GM06990 (cell line): ENCODE results near the gene DLK1.

Source experiments
- DNase-seq: peaks from one replicate; pipeline ENCODE4 v3.0.0-alpha.2; 2011; ENCODE audit not compliant: insufficient read length; ENCODE audit errors: extremely low read depth
- H3K27me3 ChIP-seq: replicated peaks from 2 replicates; pipeline ENCODE4 v1.6.0; 2011; ENCODE audit warnings: low read length; ENCODE audit not compliant: control insufficient read depth, insufficient read depth
- H3K36me3 ChIP-seq: 2 replicates; pipeline ENCODE4 v1.5.1; 2011; ENCODE audit warnings: low read length; ENCODE audit not compliant: control insufficient read depth, insufficient read depth
- H3K4me3 ChIP-seq: replicated peaks from 2 replicates; pipeline ENCODE4 v1.5.1; 2011; ENCODE audit warnings: low read depth, mild to moderate bottlenecking, control low read depth, low read length
- TF ChIP-seq, protein P1 (sequence below): IDR thresholded peaks from 2 replicates; pipeline ENCODE4 v1.5.1; 2011; ENCODE audit warnings: low read length, control low read depth, mild to moderate bottlenecking, inconsistent platforms; ENCODE audit not compliant: insufficient read depth, poor library complexity, severe bottlenecking

Gene DLK1

DNA sequence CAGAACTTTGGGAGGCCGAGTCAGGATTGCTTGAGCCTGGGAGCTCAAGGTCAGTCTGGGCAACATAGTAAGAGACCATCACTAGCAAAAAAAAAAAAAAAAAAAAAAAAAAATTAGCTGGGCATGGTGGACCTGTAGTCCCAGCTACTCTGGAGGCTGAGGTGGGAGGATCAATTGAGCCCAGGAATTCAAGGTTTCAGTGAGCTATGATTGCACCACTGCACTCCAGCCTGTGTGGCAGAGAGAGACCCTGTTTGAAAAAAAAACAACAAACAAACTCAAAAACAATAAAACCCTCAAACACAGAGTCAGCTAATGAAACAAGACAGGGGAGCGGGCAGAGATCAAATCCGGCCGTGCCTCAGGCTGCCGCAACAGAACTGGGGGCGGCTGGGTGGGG is 41.7 kb upstream of the DLK1 start:
- Histone ChIP-seq H3K4me3 (no peak overlapping the region), H3K36me3 (no peaks in the 10 kb centered on the region), H3K27me3 (peaks cover 1% of the 10 kb centered on the region)
- no peak for DNase-seq
- TF ChIP-seq, protein P1, sequence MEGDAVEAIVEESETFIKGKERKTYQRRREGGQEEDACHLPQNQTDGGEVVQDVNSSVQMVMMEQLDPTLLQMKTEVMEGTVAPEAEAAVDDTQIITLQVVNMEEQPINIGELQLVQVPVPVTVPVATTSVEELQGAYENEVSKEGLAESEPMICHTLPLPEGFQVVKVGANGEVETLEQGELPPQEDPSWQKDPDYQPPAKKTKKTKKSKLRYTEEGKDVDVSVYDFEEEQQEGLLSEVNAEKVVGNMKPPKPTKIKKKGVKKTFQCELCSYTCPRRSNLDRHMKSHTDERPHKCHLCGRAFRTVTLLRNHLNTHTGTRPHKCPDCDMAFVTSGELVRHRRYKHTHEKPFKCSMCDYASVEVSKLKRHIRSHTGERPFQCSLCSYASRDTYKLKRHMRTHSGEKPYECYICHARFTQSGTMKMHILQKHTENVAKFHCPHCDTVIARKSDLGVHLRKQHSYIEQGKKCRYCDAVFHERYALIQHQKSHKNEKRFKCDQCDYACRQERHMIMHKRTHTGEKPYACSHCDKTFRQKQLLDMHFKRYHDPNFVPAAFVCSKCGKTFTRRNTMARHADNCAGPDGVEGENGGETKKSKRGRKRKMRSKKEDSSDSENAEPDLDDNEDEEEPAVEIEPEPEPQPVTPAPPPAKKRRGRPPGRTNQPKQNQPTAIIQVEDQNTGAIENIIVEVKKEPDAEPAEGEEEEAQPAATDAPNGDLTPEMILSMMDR, result no peak

DNA sequence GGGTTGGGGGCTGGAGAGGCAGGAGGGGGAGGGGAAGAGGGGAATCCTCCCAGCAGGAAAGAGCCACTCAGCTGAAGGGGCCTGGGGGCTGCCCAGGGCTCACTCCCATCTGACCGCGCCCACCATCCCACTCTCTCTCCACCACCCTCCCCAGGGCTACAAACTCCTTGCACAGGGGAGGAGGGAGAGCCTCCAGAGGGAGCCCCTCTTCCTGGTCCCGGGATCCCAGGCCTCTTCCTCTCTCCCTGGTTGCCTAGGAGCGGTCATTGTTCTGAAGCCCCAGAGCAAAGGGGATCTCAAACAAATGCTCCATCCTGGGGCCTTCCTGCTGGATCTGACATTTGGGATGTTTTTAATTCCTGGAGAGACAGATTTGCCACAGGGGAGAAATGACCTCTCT is 39.8 kb upstream of the DLK1 start:
- Histone ChIP-seq H3K27me3 (no peaks in the 10 kb centered on the region), H3K4me3 (no peak overlapping the region), H3K36me3 (no peaks in the 10 kb centered on the region)
- no peak for DNase-seq
- TF ChIP-seq, protein P1, result no peak

- DNase-seq, result no peak
- TF ChIP-seq, protein P1, result no peak
- Histone ChIP-seq H3K36me3 (no peaks in the 10 kb centered on the region), H3K4me3 (no peak overlapping the region), H3K27me3 (no peaks in the 10 kb centered on the region)
Observed at GRCh38 chr14:100687386-100687785, 39.3 kb upstream of the DLK1 start.

DNA sequence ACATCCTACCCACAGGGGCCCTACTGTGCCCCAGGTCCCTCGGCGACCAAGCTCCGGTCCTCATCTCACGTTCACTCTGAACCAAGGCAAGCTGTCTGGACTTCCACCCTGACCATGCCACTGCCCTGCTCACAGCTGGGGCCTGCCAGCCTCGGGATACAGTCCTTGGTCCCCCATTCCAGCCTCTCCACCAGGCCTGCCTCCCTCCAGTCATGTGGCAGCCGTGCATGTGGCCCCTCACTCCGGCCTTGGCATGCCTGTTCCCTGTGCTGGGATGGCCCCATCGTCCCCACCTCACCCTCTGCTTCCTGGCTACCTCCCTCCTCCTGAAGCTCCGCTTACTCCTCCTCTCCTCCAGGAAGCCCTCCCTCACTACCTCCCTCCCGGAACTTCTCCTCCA is 38.6 kb upstream of the DLK1 start:
- Histone ChIP-seq H3K4me3 (no peak overlapping the region), H3K27me3 (no peaks in the 10 kb centered on the region), H3K36me3 (no peaks in the 10 kb centered on the region)
- DNase-seq, result no peak
- TF ChIP-seq, protein P1, result no peak

DNA sequence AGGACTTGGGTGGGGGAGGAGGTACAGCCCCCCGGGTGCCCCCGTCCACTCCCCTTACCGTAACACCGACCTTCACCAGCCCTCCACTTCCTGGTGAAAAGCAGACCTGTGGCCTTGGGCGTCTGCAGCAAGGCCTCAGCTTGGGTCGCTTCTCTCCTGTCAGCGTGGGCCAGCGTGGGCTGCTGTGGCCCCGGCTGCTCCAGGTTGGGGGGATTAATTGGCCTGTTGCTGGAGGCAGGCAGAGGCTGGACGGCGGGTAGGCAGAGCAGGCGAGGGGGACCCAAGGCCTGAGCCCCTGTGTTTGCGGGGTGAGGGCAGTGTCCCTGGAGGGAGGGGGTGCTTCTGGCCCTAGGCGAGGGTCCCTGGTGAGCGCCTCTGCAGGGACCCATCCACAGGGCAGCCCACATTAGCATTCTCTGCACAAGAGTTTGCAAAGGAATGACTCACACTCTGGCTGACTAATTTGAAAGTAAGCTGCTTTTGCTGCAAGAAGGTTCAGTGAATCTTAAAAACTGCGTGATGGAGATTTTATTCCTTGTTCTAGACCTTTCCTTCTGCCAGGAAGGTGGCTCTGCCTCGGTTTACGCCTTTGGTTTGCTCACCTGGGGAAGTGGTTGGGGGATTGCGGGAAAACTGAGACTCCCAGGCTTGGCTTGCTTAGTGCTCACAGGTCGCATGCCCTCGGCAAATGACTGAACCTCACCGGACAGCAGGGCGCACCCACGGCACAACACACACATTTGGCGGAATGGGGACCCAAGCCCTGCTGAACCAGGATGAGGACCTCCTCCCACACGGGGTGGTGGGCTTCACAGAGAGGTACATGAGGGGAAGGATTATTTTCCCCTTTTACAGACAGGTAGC is 37.9 kb upstream of the DLK1 start:
- Histone ChIP-seq H3K4me3 (no peak overlapping the region), H3K36me3 (no peaks in the 10 kb centered on the region), H3K27me3 (no peaks in the 10 kb centered on the region)
- TF ChIP-seq, protein P1, result no peak
- DNase-seq, result no peak
